Glomerular visceral epithelial cell (primary cell): ENCODE measurements around the gene ASCL1.

Experiments
- DNase-seq: peaks from one replicate; pipeline ENCODE4 v3.0.0-alpha.2; 2016; ENCODE audit errors: extremely low spot score

ASCL1 gene

DNA sequence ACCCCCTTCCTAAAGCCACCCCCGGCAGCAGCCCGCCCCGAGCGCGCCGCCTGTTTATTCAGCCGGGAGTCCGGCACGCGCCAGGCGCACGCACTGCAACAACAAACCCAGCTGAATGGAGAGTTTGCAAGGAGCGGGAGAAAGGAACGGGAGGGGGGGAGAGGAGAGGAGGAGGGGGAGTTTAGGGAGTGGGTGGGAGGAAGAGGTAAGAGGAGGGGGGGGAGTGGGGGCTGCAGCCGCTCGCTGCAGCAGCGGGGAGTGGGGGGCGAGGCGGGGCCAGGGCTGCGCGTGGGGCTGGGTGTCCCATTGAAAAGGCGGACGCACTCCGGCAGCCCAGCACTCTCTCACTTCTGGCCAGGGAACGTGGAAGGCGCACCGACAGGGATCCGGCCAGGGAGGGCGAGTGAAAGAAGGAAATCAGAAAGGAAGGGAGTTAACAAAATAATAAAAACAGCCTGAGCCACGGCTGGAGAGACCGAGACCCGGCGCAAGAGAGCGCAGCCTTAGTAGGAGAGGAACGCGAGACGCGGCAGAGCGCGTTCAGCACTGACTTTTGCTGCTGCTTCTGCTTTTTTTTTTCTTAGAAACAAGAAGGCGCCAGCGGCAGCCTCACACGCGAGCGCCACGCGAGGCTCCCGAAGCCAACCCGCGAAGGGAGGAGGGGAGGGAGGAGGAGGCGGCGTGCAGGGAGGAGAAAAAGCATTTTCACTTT is at the start of gene ASCL1:
Gene ASCL1, plus strand, starts transcription at position 336 of the 712 bp plus-strand sequence. CDS start 571 bp downstream, outside the sequence.
- DNase-seq, result peak; percentile 2

DNA sequence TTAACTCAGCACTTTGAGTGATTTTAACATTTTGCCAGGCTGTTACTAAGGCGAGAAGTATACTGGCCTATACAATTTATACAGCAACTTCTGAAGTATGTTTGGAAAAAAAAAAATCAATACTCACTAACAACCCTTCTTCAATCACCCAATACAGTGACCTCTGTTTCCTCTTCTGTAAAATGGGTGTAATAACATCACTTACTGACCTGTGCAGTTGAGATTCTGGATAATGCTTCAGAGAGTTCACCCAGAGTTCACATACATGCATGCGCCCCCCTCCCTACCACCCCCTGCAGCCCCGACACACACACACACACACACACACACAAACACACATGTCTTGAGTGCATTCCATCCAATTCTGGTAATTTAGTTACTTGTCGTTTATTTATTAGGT is 49.6 kb upstream of the ASCL1 start:
- no peak for DNase-seq

DNA sequence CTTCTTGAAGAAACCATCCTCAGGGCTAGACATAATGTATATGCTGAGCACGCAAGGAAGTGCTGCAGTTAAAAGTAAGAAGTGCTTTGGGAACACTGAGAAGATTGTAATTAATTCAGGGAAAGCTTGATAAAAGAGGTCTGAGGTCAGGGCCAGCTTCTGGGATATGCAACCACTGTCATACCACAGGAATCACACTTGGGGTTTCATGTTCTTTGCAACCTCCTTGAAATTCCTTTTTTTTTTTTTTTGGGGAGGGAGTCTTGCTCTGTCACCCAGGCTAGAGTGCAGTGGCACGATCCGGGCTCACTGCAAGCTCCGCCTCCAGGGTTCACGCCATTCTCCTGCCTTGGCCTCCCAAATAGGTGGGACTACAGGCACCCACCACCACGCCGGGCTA is 47.3 kb upstream of the ASCL1 start:
- DNase-seq, result no peak

DNA sequence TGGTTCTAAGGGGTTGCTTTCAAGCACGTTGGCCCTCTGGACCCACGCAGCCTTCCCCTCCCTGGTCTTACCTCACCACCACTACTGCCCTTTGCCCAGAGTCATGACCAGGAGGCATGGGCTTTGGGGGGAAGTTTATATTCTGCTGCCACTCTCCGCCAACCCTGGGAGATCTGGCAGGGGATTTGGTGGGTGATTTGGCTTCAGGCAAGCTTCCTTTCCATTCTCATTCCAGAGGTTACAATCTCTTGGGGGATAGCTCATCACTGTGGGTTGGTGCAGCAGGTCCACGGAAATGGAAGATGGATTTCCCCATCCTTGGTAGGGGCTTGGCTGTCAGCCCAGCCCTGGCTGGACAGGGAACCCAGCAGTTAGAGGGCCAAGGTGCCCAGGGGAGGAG is 46.7 kb upstream of the ASCL1 start:
- no peak for DNase-seq

DNA sequence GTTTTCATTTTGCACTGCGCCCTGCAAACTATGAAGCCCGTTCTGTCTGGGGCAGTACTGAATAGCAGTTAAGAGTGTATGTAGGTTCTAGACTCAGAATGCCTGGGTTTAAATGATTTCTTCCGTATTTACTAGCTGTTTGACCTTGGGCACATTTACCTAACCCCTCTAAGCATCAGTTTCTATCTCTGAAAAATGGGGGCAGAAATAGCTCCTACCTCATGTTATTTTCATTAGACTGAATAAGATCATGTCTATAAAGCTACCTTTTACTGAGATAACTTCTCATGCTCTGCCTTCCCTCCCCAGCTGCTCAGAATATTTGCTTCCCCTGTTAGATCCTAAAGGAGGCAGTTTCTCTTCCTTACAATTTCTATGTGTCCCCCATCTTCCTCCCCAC is 46.2 kb upstream of the ASCL1 start:
- no peak for DNase-seq

DNA sequence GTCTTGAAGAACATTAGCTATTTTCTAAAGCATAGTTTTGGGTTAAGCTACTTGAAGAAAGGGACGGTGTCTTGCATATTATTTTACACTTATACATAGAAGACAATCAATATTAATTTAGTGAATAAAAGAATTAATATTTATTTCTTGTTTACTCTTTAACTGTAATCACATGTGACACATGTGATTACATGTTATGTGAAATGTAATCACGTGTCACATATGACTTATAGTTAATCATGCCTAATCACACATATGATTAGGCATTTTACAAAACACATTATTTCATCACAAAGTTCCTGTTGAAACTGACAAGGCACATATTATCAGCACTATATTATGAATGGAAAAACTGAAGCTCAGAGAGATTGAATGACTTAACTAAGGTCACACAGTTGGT is 45.2 kb upstream of the ASCL1 start:
- DNase-seq, result no peak

DNA sequence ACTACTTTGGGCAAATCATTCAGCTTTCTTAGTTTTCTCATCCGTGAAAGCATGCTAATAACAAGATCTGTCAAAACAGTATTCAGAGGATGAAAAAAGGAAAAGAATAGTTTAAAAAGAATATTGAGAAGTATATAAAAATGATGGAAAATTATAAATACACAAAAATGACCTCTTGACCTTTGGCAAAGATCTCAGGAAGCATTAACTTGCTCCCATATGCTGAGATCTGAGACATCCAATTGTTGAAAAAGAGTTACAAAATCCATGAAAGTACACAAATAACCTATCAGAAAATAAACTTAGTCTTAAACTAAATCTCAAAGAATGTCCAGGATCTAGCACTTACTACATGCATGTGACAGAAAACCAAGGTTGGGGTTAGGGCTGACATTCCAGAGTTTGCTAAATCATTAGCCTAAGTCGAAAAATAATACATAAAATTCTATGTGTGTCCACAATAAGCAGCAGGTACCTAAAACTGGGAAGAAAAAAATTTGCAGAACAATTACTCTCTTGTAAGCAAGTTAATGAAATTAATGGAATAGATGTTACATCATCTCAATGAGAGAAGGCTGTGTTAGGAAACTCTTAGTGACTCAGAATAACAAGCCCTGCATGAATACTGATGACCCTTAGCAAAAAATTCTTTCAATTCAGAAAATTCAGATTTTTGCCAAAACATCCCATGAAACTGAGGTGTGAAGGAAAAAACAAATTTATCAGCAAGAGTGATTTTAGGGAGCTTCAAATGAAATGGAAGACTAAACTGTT is 43.8 kb upstream of the ASCL1 start:
- DNase-seq, result no peak

DNA sequence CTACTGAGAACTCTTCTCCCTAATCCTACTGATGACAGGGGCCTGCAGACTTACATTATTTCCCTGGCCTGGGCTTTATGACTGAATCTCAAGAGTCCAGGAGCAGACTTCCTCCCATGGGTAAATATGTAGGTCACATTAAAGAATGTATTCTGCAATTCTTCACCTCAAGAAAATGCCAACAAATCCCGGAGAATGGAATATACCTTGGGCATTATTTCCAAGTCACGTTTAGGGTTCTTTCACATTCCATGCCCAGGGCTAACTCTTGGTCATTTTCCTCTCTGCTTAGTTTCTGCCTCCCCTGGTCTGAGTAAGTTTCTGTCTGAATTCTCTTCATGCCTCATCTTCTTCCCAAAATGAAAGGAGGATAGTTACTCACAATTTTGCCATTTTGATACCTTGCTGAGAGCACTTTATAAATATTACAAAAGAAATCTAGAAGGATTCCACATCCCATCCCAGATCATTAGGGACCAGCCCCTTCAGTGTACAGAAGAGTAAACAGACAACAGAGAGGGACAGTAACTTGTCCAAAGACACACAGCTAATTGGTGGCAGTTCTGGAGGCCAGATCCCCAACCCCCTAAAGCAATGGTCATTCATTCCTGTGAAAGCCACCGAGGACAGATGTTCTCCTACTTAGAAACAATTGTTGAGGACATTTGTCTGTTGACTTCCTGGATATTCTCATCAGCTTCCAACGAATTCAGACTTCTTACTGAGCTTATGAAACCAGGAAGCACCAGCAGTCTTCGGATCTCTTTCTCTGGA is 41.0 kb upstream of the ASCL1 start:
- no peak for DNase-seq

DNA sequence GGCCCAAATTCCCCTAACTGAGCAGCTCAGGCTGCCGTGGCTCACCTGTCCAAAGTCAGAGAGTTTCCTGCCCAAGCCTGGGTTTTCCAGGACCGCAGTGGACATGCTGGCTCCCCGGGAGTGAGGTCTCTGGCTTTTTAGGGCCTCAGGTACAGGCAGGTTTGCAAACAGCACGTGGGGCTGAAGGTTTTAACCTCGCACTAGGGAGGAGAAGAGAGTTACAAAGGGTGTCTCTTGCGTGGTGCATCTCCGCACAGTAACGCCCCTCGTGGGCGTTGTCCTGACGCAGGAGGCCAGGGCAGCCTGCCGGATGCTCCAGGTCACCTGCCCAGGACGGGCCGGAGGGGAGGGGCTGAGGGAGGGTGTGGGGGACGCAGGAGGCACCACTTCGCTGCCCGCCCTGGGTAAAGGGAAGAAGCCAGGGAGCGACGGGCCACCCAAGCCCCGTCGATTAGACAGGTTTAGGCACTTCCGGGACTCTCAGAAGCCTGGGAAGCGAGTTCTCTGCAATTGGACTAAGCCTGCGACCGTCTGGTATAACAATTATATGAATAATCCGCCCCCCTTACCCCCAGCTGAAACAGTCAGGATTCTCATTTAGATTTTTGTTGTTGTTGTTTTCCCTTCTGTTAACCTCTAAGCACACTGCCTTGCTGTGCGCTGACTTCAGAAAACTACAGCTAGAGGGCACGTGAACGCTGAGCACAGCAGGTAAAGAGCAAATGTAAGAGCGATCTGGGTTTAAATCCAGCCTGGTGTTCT is 40.3 kb upstream of the ASCL1 start, which contains the start of gene PAH:
Gene PAH, minus strand, starts transcription at position 219 of the 762 bp plus-strand sequence. Its CDS starts 114 bp downstream, at position 105.
- DNase-seq, result no peak

DNA sequence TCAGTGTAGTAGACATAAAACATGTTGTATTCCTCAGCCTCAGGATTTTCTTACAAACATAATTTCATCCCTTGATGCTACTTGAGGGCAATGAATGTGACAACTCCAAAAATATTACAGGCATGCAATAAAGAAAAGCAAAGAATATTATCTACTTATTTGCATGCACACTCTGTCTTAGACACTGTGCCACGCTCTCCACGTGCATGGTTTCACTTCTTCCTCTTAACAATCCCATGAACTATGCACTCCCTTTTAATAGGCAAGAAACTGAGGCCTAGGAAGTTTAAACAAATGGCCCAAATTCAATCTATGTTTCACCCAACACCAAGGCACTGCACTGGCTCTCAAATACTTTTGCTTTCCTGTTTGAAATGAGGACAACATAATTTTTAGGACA is 38.6 kb upstream of the ASCL1 start:
- no peak for DNase-seq

DNA sequence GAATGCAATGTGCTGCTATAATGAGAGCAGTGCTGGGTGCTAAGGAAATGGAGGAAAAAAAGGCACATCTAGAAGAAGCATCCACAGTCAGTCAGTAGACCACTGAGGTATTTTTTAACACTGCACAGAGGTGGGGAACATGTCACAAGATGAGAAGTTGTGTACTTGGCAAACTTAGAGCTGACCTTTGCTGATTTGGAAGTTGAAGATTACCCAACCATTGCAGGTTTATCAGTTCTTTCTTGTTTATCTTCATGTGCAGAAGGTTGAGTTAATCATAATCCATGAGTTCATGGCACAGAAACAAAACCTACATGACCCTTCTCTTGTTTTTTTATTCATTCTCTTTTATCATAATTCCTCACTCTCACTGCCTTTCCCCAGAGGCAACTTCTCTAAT is 37.2 kb upstream of the ASCL1 start:
- DNase-seq, result no peak

DNA sequence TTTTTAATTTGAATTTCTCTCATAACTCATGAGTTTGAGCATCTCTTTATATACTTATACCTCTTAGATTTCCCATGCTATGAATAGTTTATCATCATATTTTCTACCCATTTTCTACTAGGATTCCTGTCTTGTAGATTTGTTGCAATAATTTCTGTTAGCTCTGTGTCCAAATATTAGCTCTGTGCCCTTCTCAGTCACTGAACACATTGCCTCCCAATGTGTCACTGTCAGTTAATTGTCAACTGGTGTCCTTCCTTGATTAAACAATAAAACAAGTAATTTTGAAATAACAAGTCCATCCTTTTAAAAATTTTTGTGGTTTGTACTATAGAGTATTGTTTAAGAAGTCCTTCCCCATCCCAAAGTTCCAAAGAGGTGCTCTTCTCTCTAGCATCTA is 36.2 kb upstream of the ASCL1 start:
- DNase-seq, result no peak

DNA sequence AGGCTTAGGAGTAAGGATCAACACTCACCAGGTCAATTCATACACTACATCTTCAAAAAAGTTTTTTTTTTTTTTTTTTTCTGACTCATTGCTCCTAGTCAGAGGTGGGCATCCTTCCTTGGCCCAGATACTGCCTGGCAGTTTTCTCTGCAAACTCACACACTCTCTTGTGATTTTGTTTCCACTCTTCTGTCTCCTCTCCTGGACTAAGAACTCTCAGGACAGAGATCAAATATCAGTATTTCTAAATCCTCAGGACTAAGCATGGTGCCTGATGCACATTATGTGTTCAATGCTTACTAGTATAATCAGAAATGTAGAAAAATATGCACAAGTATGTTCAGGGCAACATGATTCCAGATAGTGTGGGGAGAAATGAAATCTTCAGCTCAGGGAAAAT is 30.3 kb upstream of the ASCL1 start:
- DNase-seq, result no peak

DNA sequence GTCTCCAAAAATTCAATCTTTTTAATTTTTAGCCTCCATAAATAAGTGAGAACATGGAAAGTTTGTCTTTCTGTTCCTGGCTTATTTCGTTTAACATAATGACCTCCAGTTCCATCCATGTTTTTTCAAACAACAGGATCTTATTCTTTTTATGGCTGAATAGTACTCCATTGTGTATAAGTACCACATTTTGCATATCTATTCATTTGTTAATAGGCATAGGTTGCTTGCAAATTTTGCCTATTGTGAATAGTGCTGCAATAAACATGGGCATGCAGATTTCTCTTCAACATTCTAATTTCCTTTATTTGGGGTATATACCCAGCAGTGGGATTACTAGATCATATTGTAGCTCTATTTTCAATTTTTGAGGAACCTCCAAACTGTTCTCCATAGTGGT is 24.3 kb upstream of the ASCL1 start:
- DNase-seq, result no peak

DNA sequence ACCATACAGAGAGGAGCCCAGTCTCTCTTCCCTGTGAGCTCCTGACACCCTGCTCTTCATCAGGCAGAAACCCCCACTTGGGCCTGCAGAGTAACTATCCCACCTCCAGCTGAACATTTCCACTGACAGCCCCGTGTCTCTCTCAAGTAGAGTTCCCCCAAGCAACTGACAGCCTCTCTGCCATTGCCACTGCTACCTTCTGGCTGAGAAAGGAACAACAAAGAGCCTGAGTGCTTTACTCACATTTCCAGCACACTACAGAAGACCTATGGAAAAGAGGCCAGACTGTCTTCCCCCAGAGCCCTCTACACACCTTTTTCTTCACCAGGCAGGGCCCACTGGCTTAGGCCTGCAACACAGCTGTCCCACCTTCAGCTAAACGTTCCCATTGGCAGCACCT is 18.4 kb upstream of the ASCL1 start:
- DNase-seq, result no peak

DNA sequence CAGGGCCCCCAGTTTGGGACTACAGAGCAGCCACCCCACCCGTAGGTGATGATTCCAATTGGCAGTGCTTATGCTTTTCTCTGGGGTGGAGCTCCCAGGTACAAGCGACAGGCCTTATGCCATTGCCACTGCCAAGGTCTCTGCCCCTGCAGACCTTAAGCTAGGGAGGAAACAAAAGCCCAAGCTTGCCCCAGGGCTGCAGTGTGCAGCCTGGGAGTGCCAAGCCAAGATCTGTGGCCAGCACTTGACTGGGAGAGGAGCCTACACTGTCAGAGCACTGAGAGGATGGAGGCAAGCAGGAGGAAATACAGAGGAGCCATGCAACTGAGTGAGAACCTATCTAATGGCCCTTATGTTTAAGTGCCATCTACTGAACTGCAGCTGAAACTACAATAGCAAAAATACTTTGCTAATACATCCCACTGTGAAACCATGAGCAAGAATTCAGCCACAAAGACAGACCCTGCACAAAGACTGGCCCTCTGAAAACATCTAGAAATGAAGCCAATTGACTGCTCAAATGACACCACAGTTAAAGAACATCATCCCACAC is 17.7 kb upstream of the ASCL1 start:
- DNase-seq, result no peak

DNA sequence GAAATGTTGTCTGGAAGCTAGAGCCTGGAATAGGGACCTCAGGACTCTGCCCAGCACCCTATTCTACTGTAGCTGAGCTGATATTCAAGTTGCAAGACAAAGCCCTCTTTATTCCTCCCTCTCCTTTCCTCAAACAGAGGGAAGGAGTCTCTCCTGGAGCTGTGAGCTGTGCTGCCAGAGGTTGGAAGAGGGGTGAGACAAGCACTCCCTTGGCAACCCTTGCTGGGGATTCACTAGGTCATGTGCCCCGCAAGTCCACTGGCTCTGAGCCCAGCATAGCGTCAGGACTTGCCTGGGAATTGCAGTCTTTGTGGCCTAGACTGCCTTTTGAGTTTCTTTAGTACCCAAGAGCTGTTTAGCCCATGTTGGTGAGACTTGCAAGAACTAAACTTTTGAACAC is 11.4 kb upstream of the ASCL1 start:
- no peak for DNase-seq

DNA sequence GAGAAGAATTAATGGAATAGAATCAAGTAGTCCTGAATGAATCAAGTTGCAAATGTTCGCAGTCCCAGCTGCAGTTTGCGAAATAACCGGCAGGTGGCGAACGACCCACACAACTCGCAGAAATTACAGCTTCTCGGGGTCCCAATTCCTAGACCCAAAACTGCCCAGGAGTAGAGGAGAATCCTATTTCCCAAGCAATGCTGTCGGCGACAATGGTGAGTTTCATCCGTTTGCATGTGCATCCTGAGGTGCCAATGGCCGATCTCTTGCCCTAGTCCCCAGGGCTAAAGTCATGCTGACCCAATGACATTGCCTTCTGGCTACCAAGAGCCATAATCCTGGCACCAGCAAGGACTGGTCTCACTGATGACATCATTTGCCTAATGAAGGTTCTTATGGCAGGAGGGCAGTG is 8.5 kb upstream of the ASCL1 start:
- DNase-seq, result peak; percentile 17

DNA sequence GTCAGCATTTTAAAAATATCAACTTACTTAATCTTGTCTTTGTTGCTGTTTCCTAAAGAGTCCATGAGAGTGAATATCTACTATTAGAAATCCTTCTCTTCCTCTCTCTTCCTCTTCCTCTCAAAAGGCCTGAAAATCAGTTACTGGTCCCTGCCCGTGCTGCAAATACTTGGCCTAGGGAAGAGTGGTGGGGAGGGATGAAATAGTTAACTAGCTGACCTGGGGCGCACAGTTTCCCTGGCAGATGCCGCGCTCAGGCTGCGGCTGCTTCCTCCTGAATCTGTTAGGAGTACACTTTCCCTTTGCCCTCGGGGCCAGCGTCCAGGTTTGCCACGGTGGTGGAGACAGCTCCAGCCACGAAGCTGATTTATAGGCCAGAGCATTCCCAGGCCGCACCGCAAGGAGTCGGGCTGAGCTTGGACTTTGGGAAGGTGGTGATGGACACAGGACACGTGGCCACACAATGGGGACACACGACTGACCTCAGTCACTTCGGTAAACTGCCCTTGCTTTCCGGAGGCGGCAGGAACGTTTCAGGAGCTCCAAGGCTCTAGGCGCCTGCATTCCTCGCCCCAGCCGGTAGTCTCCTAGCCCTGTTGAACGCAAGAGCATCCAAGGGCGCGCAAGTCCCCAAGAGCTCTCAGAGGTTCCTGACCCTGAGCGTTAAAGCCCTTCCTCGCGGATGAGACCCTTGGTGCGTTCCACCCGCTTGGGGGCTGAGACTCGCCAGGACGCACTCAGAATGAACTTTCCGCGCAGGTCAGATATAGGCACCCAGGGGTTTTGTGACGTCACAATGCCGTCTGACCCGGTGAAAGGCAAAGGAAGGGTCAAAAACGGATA is 7.1 kb upstream of the ASCL1 start:
- no peak for DNase-seq

DNA sequence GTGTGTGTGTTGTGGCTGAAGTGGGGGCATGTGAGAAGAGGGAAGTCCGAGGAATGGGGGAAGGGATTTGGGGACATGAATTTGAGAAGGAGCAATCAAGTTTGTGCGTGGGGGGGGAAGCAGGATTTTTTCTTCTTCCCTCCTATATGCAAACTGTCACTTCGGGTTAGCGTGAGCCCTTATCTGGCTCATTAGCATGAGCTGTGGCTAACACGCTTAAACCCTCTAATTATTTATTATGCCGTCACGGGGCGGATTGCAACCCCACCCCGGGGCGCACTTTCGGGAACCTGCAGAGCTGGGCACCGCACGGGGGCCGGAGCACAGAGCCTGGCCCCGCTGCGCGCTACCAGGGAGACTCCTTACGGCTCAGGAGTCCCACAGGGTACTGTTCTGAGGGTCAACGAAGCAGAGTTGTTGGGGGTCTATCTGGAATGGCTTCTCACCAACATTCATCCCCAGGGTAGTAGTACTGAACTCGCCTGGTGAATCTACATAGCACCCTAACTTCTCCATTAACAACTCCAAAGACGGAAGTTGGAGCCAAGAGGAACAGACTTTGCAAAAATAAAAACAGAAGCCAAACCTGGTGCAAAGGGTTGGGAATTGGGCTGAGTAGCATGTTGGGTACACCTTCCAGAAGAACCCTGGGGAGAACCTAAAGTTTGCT is 6.4 kb upstream of the ASCL1 start:
- no peak for DNase-seq
